Urothelium cell line (cell line): Measurements from ENCODE around the gene RNLS.

ENCODE experiments used
- DNase-seq: peaks from one replicate; pipeline ENCODE4 v3.0.0; 2011; ENCODE audit warnings: low spot score, mixed read lengths
- FAIRE-seq: peaks from 2 replicates; lab custom pipeline; 2011; peaks lifted over from hg19 to GRCh38; lab: Jason Lieb, UNC

Gene RNLS

DNA sequence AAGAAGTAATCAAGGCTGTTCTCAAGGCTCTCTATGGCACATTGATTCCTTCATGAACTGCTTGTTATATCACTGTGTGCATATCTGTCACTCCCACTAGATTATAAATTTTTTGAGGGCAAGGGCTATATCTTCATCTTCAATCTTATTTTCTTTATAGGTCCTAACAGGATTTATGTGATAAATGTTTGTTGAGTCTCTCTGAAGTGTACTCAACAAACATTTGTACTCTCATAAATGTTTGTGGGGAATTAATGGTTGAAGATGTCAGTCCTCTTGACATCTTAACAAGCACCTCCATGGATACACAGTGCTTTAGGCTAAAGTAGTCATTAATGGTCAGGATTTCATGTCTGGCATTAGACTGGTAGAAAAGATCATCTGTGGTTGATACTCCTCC lies 143.2 kb downstream of the RNLS start:
- DNase-seq (no peak), FAIRE-seq (no peak)

DNA sequence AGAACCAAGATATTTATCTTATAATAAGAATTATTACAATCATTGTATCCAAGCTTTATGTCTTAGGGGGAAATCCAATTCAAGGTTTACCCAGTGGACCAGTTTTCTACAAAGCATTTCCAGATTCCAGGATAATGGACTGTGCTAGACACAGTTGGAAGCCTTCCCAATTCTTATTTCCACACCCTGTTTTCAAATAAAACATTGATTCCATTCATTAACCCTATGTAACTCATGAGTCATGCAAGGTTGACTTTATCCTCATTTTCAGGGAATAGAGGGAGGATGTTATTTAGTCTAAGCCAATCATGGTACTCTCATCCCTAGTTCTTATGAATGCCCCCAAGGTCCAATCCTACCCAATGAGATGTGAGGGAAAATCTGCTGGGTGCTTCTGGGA lies 145.7 kb downstream of the RNLS start:
- FAIRE-seq (no peak), DNase-seq (no peak)

DNA sequence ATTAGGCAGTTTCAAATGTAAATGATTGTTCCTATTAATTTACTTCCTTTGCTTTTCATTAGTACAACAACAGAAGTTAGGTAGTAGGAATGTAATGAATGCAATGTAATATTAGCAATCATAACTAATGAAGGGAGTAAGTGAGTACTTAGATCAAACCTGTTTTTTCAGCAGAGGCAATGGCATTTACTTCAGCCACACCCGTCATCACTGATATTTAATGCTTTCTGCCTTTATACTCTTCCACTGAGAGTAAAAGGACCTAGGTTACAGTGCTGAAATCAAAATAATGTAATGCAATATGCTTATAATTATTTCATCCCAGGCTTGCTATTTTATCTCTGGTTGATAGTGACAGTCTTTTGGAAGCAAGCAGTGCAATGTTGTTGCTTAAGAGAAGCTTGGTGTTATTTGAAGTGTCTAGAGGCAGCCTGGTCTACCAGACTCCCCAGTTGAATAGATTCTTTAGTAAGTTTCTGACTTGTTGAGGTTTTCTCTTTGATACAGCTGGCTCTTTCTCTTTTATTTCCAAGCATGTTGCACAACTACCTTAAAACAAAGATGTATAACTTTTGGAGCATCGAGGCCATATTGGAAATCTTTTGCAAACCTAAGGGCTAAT lies 149.4 kb downstream of the RNLS start:
- no peak for DNase-seq
- no peak for FAIRE-seq

DNA sequence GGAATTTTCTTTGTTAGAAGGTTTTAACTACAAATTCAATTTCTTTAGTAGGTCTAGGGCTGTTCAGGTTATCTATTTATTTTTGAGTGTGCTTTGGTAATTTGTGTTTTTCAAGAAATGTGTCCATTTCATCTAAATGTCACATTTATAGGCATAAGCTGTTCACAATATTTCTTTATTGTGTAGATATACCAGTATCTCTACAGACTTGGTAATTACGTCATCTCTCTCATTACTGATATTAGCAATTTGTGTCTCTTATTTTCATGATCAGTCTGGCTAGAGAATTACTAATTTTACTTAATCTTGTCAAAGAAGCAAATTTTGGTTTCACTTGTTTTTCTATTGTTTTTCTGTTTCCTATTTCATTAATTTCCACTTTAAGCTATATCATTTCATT lies 152.0 kb downstream of the RNLS start:
- DNase-seq (no peak), FAIRE-seq (no peak)

DNA sequence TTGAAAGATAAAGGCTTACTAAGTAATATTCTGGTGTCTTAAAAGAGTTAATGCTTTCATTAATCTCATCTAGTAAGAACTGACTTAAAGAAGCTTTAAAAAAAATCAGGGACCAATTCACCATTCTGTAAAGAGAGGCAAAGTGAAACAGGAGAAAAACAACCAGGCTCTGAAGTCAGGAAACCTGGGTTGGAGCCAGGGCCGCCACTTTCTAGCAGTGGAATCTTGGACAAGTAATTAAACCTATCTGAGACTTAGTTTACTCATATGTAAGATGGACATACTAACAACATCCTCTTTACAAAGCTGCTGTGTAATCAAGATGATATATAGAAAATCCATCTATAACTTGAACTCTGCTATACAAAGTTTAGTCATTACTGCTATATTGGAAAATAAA lies 154.1 kb downstream of the RNLS start:
- no peak for DNase-seq
- no peak for FAIRE-seq

DNA sequence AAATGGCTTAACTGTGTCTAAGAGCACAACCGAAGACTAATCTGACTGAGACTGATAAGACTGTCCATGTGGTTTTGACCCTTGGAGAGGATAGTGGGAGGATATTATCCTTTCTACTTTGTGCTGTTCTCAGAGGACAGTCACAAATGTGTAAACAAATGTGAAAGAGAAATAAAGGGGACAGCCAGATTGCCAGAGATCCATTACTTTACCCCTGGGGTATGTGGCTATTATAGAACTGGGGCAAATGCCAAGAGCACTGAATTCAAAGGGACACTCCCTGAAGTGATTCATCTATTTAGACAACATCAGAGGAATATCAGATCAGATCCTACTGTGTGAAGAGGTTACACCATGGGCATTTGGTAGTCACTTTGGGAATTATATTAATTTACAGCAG lies 154.7 kb downstream of the RNLS start:
- FAIRE-seq (no peak), DNase-seq (peak; percentile 13)

DNA sequence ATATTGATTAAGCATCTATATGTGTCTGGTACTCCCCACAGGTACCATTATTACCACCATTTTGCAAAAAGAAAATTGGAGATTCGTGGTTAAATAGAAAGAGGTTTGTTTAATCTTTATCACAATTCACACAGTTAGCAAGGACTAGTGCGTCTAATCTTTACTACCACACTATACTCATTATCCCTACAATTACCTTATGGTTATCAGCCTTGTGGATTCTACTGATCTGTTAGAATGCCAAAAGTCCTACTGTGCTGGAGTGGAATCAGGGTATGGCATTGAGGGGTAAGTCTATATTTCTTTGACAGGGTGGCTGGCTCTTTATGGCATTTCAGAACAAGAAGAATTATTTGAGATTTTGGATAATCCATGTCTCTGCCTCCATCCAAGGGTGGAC lies 156.1 kb downstream of the RNLS start:
- FAIRE-seq (no peak), DNase-seq (no peak)

DNA sequence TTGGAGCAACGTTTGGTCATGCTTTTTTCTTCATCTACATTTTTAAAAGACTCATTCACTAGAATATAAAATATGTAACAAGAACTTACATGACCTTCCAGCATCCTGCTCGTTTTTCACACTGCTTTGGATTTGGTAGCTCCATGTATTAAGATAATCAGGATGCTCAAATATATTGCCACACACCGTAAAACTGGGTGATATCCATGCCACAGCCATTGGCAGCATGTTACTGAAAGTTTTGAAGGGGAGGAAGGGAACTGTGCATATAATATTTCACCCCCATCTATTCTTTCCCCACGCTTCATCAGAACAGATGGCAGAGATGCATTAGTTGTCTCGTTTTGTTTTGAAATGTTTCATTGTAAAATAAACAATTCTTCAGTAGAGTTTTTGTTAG lies 158.2 kb downstream of the RNLS start:
- no peak for FAIRE-seq
- no peak for DNase-seq

DNA sequence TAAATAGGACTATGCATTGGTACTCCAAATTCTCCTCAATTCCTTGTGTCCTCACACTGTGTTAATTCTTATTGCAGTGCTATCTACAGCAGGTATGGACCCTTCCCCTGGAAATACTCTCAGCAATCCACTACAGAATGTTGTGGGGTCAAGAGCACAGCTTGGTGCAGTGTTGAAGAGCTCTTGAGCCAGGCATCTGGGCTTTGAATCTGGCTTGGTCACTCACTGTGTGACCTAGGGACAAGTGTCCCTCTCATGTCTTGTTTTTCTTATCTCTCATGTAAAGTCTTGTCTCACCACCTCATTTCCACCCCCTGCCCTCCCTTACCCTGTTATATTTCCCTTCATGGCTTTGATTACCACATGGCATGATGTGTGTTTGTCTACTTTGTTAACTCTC lies 159.4 kb downstream of the RNLS start:
- FAIRE-seq: no peak
- no peak for DNase-seq

DNA sequence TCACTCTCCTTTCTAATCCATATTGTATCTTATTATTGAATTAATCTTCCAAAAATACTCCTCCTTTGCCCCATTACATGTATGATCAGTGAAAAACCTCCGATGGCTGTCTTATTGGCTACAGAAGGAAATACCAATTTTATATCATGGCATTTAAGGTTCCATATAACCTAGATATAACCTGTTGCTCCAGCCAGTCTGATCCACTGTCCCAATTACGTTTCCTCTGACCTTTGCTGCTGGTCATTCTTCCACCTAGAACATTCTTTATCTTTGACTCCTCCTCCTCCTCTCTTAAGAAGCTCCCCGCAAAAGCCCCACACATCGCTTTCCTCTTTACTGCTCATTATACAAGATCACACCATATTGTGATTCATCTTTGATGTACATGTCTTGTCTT lies 161.5 kb downstream of the RNLS start:
- DNase-seq: no peak
- no peak for FAIRE-seq

DNA sequence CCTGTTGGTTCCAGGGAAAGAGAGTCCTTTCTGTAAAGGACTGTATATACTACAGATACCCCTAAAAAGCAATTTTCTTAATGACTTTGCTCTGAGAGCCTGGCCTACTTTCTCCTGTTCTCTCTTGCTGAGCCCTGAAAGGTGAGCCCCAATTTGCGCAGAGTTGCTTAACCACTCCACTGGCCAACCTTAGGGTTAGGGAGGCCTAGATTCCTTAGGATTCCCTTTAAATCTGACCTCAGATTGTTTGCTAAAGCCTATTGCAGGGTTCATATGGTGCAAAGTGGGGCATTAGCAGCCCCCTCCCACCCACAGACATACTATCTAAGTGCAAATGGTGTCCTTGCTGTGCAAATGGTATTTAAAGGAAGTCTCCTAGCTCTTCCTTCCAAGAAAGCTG lies 164.2 kb downstream of the RNLS start:
- FAIRE-seq (no peak), DNase-seq (no peak)

DNA sequence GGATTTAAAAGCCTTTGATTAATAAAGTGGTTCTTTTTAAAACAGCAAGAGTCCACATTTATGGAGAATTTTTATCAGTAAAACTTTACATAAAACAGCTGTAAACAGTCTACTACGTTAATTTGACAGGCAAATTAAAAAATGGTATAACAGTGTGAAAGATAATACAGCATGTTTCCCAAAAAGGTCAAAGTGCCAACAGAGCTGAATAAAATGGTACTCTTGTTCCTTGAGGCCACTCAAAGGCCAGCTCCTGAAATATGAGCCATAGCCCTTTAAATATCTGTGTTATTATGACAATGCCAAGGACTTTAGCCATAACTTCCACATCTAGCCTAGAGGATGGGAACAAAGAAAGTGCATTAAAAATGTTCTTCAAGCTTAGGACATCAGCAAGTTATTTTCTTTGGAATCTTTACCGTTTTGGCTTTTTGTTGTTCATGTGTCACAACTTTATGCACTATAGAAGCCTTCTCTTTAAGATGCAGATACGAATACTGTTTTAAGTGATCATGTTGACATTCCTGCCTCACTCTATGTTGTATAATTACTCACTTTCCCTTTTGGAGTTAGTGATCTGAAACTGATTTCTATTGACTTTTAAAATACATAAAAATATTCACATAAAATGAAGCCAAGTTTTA lies 165.6 kb downstream of the RNLS start:
- no peak for FAIRE-seq
- no peak for DNase-seq

DNA sequence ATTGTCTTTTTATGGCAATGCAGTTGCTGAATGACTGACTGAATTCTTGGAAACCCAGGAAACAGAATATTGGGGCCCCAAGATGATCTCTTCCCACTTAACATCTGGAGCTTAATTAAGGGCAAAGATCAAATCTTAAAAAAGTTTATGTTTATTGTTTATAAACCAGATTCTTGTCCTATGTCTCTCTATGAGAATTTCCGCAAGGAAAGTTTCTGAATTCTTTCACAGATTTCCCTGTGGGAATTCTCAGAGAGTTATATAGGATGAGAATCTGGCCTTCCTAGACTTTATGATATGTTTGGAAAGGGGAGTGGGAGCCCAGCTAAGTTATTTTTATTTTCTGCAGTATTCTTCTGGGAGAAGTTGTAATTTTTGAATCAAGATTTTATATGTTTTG lies 166.3 kb downstream of the RNLS start:
- no peak for DNase-seq
- FAIRE-seq: no peak

DNA sequence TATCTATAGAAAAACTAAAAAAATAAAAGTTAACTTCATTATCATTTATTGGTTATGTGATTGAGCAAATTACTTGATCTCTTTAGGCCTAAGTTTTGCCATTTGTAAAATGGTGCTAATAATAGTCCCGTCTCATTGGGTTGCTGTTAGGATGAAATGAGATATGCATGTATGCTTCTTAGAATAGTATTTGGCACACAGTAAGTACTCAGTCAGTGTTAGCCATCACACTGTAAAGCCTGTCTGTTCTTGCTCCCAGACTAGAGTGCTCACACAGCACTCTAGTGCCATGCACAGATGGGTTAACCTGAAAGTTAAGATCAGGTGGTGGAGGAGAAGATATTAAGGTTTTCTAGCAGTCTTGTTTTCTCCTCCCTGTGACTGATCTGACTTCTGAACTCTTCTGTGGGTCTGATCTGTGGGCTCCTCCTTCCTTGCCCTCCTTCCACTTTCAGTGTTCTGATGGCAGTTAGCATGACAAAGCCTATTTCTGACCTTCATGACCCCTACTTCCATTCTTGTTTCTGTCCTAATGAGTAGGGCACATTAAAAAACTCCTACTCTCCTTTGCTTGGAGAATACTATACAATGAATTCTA lies 167.5 kb downstream of the RNLS start:
- DNase-seq (no peak), FAIRE-seq (no peak)

DNA sequence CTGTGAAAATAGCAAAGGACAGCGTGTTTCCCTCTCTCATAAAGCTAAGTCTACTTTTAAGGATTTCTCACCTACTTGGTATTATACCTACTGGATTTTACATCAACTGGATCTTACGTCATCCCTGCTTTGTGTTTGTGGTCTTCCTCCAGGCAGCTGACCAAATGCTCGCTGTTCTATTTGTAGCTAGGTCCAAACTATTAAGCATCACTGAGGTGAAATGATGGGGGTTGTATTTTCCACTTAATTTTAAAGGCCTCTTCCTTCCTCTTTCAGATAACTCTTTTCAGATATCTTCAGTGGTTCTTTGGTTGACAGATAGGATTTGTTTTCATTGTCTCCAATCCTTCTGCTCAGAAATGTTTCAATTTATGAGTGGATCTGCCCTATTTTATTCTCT lies 169.7 kb downstream of the RNLS start:
- FAIRE-seq: no peak
- no peak for DNase-seq

DNA sequence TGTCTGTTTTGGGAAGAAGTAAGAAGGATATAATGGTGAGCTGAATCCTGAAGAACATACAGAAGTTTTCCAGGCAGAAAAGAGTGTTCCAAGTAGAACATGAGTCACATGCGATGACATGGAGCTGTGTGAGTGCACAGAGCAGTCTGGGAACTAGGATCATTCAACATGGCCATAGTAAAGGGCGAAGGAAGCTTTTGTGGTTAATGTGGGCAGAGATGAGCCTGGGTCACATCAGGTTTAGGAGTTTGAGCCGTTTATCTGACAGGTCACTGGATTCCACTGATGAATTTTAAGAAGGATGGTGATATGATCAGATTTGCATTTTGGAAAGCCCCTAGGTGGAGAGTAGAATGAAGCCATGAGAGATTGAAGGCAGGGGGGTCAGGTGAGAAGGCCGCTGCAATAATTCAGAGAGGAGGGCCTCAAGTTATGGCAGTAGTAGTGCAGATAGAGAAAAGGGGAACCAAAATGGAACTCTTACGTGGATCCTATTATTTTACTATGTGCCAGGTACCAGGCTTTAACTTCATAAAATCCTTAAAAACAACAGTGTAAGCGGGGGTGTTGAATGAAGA lies 171.3 kb downstream of the RNLS start:
- FAIRE-seq: no peak
- no peak for DNase-seq

DNA sequence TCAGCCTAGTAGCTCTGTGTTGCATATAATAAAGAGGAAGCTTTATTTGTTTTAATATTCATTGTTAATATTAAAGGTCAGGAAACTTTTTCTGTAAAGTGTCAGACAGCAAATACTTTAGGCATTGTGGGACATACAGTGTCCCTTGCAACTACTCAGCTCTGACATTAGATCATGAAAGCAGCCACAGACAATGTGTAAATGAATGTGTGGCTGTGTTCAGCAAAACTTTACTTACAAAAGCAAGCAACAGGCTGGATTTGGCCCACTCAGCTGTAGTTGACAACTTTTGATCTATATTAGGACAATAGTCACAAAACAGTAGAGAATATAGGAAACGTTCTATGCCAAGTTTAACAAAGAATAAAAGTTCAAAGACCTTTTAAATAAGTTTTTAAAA lies 173.3 kb downstream of the RNLS start:
- FAIRE-seq (no peak), DNase-seq (no peak)

DNA sequence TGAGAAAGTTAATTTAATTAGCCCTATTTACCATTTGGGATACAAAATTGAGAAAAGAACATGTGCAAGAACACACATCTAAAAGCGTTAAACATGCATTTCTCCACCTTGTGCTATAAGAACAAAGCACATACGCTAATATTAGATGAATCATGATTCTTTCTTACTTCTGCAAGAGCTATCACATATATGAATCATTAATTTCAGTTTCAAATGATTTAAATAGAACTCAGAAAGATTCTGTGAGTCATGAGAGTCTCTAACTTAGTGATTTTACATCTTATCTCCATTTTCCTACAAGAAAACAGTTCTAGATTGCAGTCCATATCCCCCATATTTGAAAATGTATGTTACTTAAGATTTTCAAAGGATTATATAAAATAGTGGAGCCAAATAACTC lies 173.9 kb downstream of the RNLS start:
- FAIRE-seq (no peak), DNase-seq (no peak)

DNA sequence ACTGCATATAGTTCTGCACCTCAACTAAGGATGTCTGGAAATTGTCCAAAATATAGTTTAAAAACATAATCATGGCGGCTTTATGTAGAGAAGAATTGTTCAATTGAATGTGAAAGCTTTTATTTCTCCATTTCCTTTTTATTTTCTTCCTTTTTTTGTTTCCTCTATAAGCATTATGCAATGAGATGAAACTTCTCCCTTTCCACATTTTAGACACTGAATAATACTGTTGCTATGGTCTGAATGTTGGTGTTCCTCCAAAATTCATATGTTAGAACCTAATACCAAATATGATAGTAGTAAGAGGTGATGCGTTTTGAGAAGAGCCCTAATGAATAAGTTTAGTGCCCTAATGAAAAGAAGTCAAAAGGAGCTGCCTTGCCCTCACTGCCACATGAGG lies 175.0 kb downstream of the RNLS start:
- no peak for FAIRE-seq

DNA sequence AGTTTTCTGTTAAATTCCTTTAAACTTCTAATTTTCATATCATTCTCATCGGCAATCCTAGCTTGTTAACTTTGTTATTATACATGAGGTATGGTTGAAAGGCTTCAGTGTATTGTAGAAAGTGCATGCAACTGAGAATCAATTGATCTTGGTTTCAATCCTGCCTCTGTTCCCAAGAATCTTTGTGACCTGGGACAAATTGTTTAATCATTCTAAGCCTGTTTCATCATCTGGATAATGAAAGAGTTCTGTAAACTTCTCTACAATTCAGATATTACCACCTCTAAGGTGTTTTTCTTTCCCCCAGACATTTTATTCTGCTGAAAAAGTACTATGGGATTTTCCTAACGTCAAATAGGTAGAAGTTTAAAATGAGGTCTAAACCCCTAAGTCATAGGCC lies 179.0 kb downstream of the RNLS start:
- DNase-seq: no peak
- no peak for FAIRE-seq

More for the DNA sequence above, 175.0 kb downstream of the RNLS start:
- no peak for DNase-seq

DNA sequence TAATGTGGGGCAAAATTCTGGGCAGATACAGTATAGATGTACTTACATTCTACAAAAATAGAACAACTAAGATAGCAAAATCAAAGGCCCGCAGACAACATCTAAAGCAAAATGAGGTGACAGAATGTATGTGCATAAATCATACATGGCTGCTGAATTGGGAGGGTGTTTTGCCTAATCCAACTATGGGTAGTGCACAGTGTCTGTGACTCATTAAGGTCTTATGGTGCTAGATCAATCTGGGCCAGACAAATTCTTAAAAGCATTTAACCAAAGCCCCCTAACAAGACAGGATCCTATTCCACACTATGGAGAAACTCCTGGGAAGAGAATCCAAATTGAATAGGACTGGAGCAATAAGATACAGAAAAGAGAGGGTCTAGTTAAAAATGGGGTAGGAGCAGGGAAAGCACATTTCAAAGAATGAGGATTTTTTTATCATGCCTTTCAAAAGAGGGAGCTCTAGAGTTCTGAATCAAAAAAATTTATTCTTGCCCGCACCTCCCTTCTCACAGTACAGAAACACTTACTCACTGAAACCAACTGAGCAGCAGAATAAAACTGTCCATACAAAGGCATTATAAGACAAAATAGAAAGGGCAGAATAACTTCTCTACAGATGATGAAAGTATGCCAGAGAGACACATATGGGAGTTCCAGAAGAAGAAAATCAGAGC lies 181.3 kb downstream of the RNLS start:
- FAIRE-seq: no peak
- DNase-seq: no peak

DNA sequence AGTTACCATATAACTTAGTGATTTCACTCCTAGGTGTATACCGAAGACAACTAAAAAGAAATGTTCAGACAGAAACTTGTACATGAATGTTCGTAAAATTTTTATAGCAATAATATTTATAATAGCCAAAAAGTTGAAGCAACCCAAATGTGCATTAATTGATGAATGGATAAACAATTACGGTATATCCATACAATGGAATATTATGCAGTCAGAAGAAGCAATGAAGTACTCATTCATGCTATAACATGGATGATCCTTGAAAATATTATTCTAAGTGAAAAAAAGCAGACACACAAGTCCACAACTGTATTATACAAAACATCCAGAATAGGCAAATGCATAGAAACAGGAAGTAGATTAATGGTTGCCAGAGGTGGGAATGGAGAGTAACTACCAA lies 183.9 kb downstream of the RNLS start:
- FAIRE-seq (no peak), DNase-seq (no peak)
